GM23338 (cell line): ENCODE results near the gene SLC4A8. TPM values are rescaled to one million over a fixed set of nuclear protein-coding genes. Genes with fewer than 3 reads are reported as not detected.

Source experiments
- ATAC-seq: fragments of 200-7000 bp; cut with Tn5 transposase; 3 replicates; pipeline ENCODE4 v1.9.1; 2020
- DNase-seq: peaks from one replicate; pipeline ENCODE4 v3.0.0-alpha.2; 2015; ENCODE audit warnings: low spot score
- H2AFZ ChIP-seq: fragments of 200-600 bp; sonication (generic); 2 replicates; pipeline ENCODE4 v1.8.0; 2016; ENCODE audit warnings: antibody characterized with exemption, mild to moderate bottlenecking, moderate library complexity
- H3F3A ChIP-seq: fragments of 200-600 bp; sonication (generic); replicated peaks from 2 replicates; pipeline ENCODE4 v1.8.0; 2017; ENCODE audit warnings: antibody characterized with exemption, mixed run types, low read depth
- H3K27ac ChIP-seq: fragments of 200-600 bp; sonication (generic); 2 replicates; pipeline ENCODE4 v1.6.1; 2016; ENCODE audit warnings: low read depth
- H3K27me3 ChIP-seq: fragments of 200-600 bp; sonication (generic); 2 replicates; pipeline ENCODE4 v1.8.0; 2016; ENCODE audit warnings: mild to moderate bottlenecking, mixed run types, moderate library complexity; ENCODE audit not compliant: insufficient read depth
- H3K36me3 ChIP-seq: fragments of 200-600 bp; sonication (generic); 2 replicates; pipeline ENCODE4 v1.8.0; 2016; ENCODE audit warnings: mild to moderate bottlenecking; ENCODE audit not compliant: insufficient read depth
- H3K4me1 ChIP-seq: fragments of 200-600 bp; sonication (generic); 2 replicates; pipeline ENCODE4 v1.8.0; 2016; ENCODE audit warnings: mild to moderate bottlenecking, moderate library complexity; ENCODE audit not compliant: insufficient read depth
- H3K4me2 ChIP-seq: fragments of 200-600 bp; sonication (generic); 2 replicates; pipeline ENCODE4 v1.7.1; 2017; ENCODE audit warnings: mixed run types
- H3K4me3 ChIP-seq: fragments of 200-600 bp; sonication (generic); 2 replicates; pipeline ENCODE4 v1.6.1; 2016; ENCODE audit warnings: mixed run types
- H3K79me2 ChIP-seq: fragments of 200-600 bp; sonication (generic); replicated peaks from 2 replicates; pipeline ENCODE4 v1.8.0; 2017; ENCODE audit warnings: mild to moderate bottlenecking; ENCODE audit not compliant: insufficient read depth
- H3K9me2 ChIP-seq: fragments of 200-600 bp; sonication (generic); 2 replicates; pipeline ENCODE4 v1.8.0; 2017; ENCODE audit not compliant: insufficient read depth
- H4K20me1 ChIP-seq: fragments of 200-600 bp; sonication (generic); replicated peaks from 2 replicates; pipeline ENCODE4 v1.8.0; 2017; ENCODE audit warnings: mild to moderate bottlenecking; ENCODE audit not compliant: insufficient read depth
- H3K27ac Mint-ChIP-seq: 2 replicates; pipeline ENCODE4 v1.8.0; 2020; ENCODE audit warnings: inconsistent platforms, mild to moderate bottlenecking, moderate library complexity, mixed read lengths
- H3K27me3 Mint-ChIP-seq: 3 replicates; pipeline ENCODE4 v1.8.0; 2022; ENCODE audit warnings: low read depth, mild to moderate bottlenecking, moderate library complexity, mixed read lengths, inconsistent platforms; ENCODE audit not compliant: insufficient read depth, poor library complexity
- H3K36me3 Mint-ChIP-seq: 3 replicates; pipeline ENCODE4 v1.8.0; 2021; ENCODE audit warnings: low read depth, mild to moderate bottlenecking, inconsistent platforms, moderate library complexity, mixed read lengths
- H3K4me1 Mint-ChIP-seq: 3 replicates; pipeline ENCODE4 v1.8.0; 2020; ENCODE audit warnings: mild to moderate bottlenecking, inconsistent platforms, mixed read lengths
- H3K4me3 Mint-ChIP-seq: 3 replicates; pipeline ENCODE4 v1.8.0; 2021; ENCODE audit warnings: moderate library complexity, mild to moderate bottlenecking, inconsistent platforms, mixed read lengths
- H3K9me3 Mint-ChIP-seq: 3 replicates; pipeline ENCODE4 v1.8.0; 2020; ENCODE audit warnings: moderate library complexity, mild to moderate bottlenecking, inconsistent platforms, mixed read lengths
- CREB1 ChIP-seq: fragments of 250-450 bp; sonication (Bioruptor Pico); IDR thresholded peaks from 2 replicates; pipeline ENCODE4 v1.5.0; 2020; ENCODE audit warnings: low read depth, mild to moderate bottlenecking, moderate library complexity
- EZH2 ChIP-seq: fragments of 200-600 bp; sonication (generic); IDR thresholded peaks from one replicate; pipeline ENCODE4 v1.8.0; 2017; ENCODE audit warnings: antibody characterized with exemption, mild to moderate bottlenecking, low read depth; ENCODE audit not compliant: unreplicated experiment
- EZH2phosphoT487 ChIP-seq: fragments of 200-600 bp; sonication (generic); IDR thresholded peaks from one replicate; pipeline ENCODE4 v1.8.1; 2018; ENCODE audit warnings: antibody characterized with exemption; ENCODE audit not compliant: unreplicated experiment
- JUNB ChIP-seq: IDR thresholded peaks from one replicate; pipeline ENCODE4 v1.6.1; 2016; ENCODE audit warnings: antibody characterized with exemption; ENCODE audit not compliant: unreplicated experiment
- NANOG ChIP-seq: IDR thresholded peaks from 2 replicates; pipeline ENCODE4 v1.6.1; 2016; ENCODE audit warnings: antibody characterized with exemption, borderline replicate concordance
- POLR2AphosphoS5 ChIP-seq: IDR thresholded peaks from 2 replicates; pipeline ENCODE4 v1.6.1; 2016; ENCODE audit warnings: antibody characterized with exemption, low read depth
- STAT1 ChIP-seq: IDR thresholded peaks from one replicate; pipeline ENCODE4 v1.6.1; 2016; ENCODE audit warnings: antibody characterized with exemption; ENCODE audit not compliant: unreplicated experiment
- ZNF114 ChIP-seq: fragments of 250-450 bp; sonication (Bioruptor Pico); IDR thresholded peaks from 2 replicates; pipeline ENCODE4 v1.5.0; 2020; ENCODE audit warnings: mild to moderate bottlenecking, moderate library complexity
- ZNF331 ChIP-seq: fragments of 250-450 bp; sonication (Bioruptor Pico); IDR thresholded peaks from 2 replicates; pipeline ENCODE4 v1.5.0; 2020; ENCODE audit warnings: low read depth, mild to moderate bottlenecking, moderate library complexity
- ZNF462 ChIP-seq: fragments of 250-450 bp; sonication (Bioruptor Pico); IDR thresholded peaks from 2 replicates; pipeline ENCODE4 v1.5.0; 2020; ENCODE audit warnings: mild to moderate bottlenecking, moderate library complexity
- polyA plus RNA-seq: library from polyadenylated mRNA; unstranded; fragments of >200 nt; fragmentation: Nextera tagmentation; extraction: Ambion mirVana; gene quantifications from 2 replicates; pipeline ENCODE4 v1.2.1, GENCODE V29; 2016
- total RNA-seq: library from RNA; depleted of rRNA; stranded (reverse); fragments of >200 nt; shearing (Covaris generic); gene quantifications from 2 replicates; pipeline ENCODE4 v1.2.3, GENCODE V29; 2014
- TF ChIP-seq, protein P1 (sequence below), 2 experiments: fragments of 200-600 bp in 1 of 2; sonication (generic) in 1 of 2; conservative IDR thresholded peaks; 2 replicates each; pipeline versions ENCODE4 v1.5.1 to v1.6.1; 2016 to 2017; ENCODE audit warnings: antibody characterized with exemption in 2 of 2, low read depth in 2 of 2, mild to moderate bottlenecking in 2 of 2, moderate library complexity in 1 of 2
- TF ChIP-seq, protein P2 (sequence below): IDR thresholded peaks from one replicate; pipeline ENCODE4 v1.6.1; 2018; ENCODE audit warnings: antibody characterized with exemption; ENCODE audit not compliant: unreplicated experiment
- TF ChIP-seq, protein P3 (sequence below): IDR thresholded peaks from 2 replicates; pipeline ENCODE4 v1.6.1; 2016; ENCODE audit warnings: antibody characterized with exemption

Gene SLC4A8
- total and polyA plus RNA-seq, 2 experiments from 2014 or later, result 7.6 to 9.2 TPM

DNA sequence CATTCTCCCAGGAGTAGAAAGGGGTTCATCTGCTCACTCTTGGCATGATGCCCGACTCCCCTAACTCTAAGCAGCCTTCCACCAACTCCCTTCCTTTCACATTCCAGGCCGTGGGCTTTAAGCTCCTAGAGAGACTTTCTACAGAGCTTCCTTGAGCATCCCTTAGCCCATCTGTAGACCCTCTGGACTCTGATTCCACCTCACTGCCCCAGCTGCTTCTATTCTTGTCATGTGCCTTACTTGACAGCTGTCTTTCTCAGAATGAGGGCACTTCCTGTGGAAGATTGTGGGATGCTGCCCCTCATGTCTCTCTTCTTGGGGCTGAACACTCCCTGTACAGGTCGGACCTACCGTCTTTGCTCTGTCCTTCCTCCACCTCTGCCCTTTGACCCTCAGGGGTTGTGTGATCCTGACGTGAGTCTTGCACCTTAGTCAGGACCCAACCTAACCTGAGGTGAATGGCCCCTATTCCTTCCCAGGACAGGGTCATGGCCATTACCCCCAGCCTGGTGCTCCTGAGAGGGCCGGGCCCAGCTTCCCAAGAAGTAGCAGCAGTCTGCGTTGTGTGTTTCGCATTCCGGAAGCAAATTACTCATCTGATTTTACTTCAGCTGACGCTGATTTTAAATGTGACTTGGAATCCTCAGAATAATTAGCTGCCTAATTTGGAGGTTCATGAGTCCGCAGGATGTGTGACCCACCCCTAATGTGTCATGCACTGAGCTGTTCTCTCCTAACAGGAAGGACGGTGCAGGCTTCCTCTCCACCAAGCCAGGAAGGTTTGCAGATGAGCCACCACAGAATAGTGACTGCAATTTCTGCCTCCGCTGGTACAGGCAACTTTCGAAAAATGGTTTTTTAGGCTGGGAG, 30.7 kb upstream of the SLC4A8 start:
- ATAC-seq (no peak), DNase-seq (no peak)
- peaks cover 12% of the 10 kb centered on the region for H3K79me2 ChIP-seq
- H3F3A ChIP-seq, result peaks cover 18% of the 10 kb centered on the region
- peaks cover 6% of the 10 kb centered on the region; the same call in 2 of the 3 replicates for H3K36me3 Mint-ChIP-seq
- H3K27ac Mint-ChIP-seq, result no peak overlapping the region
- H3K27ac ChIP-seq, result no peak overlapping the region
- H3K4me3 Mint-ChIP-seq, result peak overlapping the region; percentile 89; the same call in 2 of the 3 replicates
- peaks cover 23% of the 10 kb centered on the region for H3K4me1 Mint-ChIP-seq
- peaks cover 15% of the 10 kb centered on the region for H3K4me1 ChIP-seq
- no peaks in the 10 kb centered on the region for H3K36me3 ChIP-seq
- no peak overlapping the region for H3K4me3 ChIP-seq
- H4K20me1 ChIP-seq, result no peaks in the 10 kb centered on the region; the same call in 1 of the 2 replicates
- H2AFZ ChIP-seq, result no peak overlapping the region
- H3K4me2 ChIP-seq, result no peak overlapping the region
- no peaks in the 10 kb centered on the region for H3K9me2 ChIP-seq
- peaks cover 29% of the 10 kb centered on the region for H3K27me3 Mint-ChIP-seq
- H3K9me3 Mint-ChIP-seq, result no peaks in the 10 kb centered on the region
- no peaks in the 10 kb centered on the region for H3K27me3 ChIP-seq
- TF ChIP-seq ZNF114 (CRISPR knock-in tag) (no peak), ZNF462 (no peak), JUNB (no peak), ZNF331 (CRISPR knock-in tag) (no peak), CREB1 (CRISPR knock-in tag) (no peak), NANOG (no peak), STAT1 (no peak), EZH2phosphoT487 (no peak), EZH2 (no peak), POLR2AphosphoS5 (no peak)
- TF ChIP-seq, protein P1, sequence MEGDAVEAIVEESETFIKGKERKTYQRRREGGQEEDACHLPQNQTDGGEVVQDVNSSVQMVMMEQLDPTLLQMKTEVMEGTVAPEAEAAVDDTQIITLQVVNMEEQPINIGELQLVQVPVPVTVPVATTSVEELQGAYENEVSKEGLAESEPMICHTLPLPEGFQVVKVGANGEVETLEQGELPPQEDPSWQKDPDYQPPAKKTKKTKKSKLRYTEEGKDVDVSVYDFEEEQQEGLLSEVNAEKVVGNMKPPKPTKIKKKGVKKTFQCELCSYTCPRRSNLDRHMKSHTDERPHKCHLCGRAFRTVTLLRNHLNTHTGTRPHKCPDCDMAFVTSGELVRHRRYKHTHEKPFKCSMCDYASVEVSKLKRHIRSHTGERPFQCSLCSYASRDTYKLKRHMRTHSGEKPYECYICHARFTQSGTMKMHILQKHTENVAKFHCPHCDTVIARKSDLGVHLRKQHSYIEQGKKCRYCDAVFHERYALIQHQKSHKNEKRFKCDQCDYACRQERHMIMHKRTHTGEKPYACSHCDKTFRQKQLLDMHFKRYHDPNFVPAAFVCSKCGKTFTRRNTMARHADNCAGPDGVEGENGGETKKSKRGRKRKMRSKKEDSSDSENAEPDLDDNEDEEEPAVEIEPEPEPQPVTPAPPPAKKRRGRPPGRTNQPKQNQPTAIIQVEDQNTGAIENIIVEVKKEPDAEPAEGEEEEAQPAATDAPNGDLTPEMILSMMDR (conservative IDR thresholded peaks at IDR 0.05; ENCODE audit: low read depth in 2 of 2), result no peak
- TF ChIP-seq, protein P2, sequence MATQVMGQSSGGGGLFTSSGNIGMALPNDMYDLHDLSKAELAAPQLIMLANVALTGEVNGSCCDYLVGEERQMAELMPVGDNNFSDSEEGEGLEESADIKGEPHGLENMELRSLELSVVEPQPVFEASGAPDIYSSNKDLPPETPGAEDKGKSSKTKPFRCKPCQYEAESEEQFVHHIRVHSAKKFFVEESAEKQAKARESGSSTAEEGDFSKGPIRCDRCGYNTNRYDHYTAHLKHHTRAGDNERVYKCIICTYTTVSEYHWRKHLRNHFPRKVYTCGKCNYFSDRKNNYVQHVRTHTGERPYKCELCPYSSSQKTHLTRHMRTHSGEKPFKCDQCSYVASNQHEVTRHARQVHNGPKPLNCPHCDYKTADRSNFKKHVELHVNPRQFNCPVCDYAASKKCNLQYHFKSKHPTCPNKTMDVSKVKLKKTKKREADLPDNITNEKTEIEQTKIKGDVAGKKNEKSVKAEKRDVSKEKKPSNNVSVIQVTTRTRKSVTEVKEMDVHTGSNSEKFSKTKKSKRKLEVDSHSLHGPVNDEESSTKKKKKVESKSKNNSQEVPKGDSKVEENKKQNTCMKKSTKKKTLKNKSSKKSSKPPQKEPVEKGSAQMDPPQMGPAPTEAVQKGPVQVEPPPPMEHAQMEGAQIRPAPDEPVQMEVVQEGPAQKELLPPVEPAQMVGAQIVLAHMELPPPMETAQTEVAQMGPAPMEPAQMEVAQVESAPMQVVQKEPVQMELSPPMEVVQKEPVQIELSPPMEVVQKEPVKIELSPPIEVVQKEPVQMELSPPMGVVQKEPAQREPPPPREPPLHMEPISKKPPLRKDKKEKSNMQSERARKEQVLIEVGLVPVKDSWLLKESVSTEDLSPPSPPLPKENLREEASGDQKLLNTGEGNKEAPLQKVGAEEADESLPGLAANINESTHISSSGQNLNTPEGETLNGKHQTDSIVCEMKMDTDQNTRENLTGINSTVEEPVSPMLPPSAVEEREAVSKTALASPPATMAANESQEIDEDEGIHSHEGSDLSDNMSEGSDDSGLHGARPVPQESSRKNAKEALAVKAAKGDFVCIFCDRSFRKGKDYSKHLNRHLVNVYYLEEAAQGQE, result no peak
- TF ChIP-seq, protein P3, sequence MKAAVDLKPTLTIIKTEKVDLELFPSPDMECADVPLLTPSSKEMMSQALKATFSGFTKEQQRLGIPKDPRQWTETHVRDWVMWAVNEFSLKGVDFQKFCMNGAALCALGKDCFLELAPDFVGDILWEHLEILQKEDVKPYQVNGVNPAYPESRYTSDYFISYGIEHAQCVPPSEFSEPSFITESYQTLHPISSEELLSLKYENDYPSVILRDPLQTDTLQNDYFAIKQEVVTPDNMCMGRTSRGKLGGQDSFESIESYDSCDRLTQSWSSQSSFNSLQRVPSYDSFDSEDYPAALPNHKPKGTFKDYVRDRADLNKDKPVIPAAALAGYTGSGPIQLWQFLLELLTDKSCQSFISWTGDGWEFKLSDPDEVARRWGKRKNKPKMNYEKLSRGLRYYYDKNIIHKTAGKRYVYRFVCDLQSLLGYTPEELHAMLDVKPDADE, result no peak
